ENCODE measurements around the gene COX6A2. TPM values are rescaled to one million over a fixed set of nuclear protein-coding genes. Genes with fewer than 3 reads are reported as not detected.

The COX6A2 gene
- total RNA-seq, 2 donors from 2014 or later = not detected

GRCh38 chr16:31427441-31428278 is 500 bp downstream of the COX6A2 start:
- no peak for TF ChIP-seq CTCF (IDR thresholded peaks at IDR 0.05)
- Histone ChIP-seq H3K9me3 (no peaks in the 10 kb centered on the region), H3K27me3 (replicated peaks; ENCODE audit: insufficient read depth) (no peaks in the 10 kb centered on the region), H3K27ac (peak overlapping the region in 1 of 2 donors; percentile 11), H3K36me3 (no peaks in the 10 kb centered on the region), H3K4me3 (peak overlapping the region; percentile 65), H3K4me1 (ENCODE audit: control insufficient read depth in 1 of 2, low read depth in 2 of 2) (peaks cover 0 to 10% of the 10 kb centered on the region in 2 donors)
- ATAC-seq (ENCODE audit: insufficient number of reproducible peaks, low FRiP score, low read depth) = no peak
- no peak for DNase-seq (ENCODE audit: low spot score)

GRCh38 chr16:31423801-31424200 is 4.4 kb downstream of the COX6A2 start:
- no peak for TF ChIP-seq CTCF (IDR thresholded peaks at IDR 0.05)

GRCh38 chr16:31423241-31423640 is 4.9 kb downstream of the COX6A2 start:
- H3K27me3 ChIP-seq (replicated peaks; ENCODE audit: insufficient read depth) = no peaks in the 10 kb centered on the region
- no peaks in the 10 kb centered on the region for H3K9me3 ChIP-seq
- ATAC-seq (ENCODE audit: insufficient number of reproducible peaks, low FRiP score, low read depth) (no peak), DNase-seq (ENCODE audit: low spot score) (no peak)
- peaks cover 0 to 9% of the 10 kb centered on the region in 2 donors for H3K4me1 ChIP-seq (ENCODE audit: control insufficient read depth in 1 of 2, low read depth in 2 of 2)
- H3K4me3 ChIP-seq = no peak overlapping the region
- TF ChIP-seq CTCF (IDR thresholded peaks at IDR 0.05) = no peak
- H3K36me3 ChIP-seq = no peaks in the 10 kb centered on the region
- H3K27ac ChIP-seq = no peak overlapping the region

More at GRCh38 chr16:31423801-31424200, 4.4 kb downstream of the COX6A2 start:
- H3K36me3 ChIP-seq = no peaks in the 10 kb centered on the region
- H3K9me3 ChIP-seq = no peaks in the 10 kb centered on the region
- peaks cover 0 to 10% of the 10 kb centered on the region in 2 donors for H3K4me1 ChIP-seq (ENCODE audit: control insufficient read depth in 1 of 2, low read depth in 2 of 2)
- H3K27me3 ChIP-seq (replicated peaks; ENCODE audit: insufficient read depth) = no peaks in the 10 kb centered on the region
- ATAC-seq (ENCODE audit: insufficient number of reproducible peaks, low FRiP score, low read depth) (no peak), DNase-seq (ENCODE audit: low spot score) (no peak)
- no peak overlapping the region for H3K4me3 ChIP-seq
- no peak overlapping the region for H3K27ac ChIP-seq

- ATAC-seq (ENCODE audit: insufficient number of reproducible peaks, low FRiP score, low read depth) (no peak), DNase-seq (ENCODE audit: low spot score) (no peak)
- no peaks in the 10 kb centered on the region for H3K4me1 ChIP-seq (ENCODE audit: control insufficient read depth in 1 of 2, low read depth in 2 of 2)
- no peak for TF ChIP-seq CTCF (IDR thresholded peaks at IDR 0.05)
- no peak overlapping the region for H3K27ac ChIP-seq
- H3K36me3 ChIP-seq = no peaks in the 10 kb centered on the region
- H3K9me3 ChIP-seq = no peaks in the 10 kb centered on the region
- H3K27me3 ChIP-seq (replicated peaks; ENCODE audit: insufficient read depth) = no peaks in the 10 kb centered on the region
- no peak overlapping the region for H3K4me3 ChIP-seq
Observed at GRCh38 chr16:31421587-31421986, 6.6 kb downstream of the COX6A2 start.

- Histone ChIP-seq H3K27me3 (replicated peaks; ENCODE audit: insufficient read depth) (no peaks in the 10 kb centered on the region), H3K36me3 (no peaks in the 10 kb centered on the region), H3K27ac (no peak overlapping the region), H3K9me3 (no peaks in the 10 kb centered on the region), H3K4me3 (no peak overlapping the region), H3K4me1 (ENCODE audit: control insufficient read depth in 1 of 2, low read depth in 2 of 2) (no peaks in the 10 kb centered on the region)
- no peak for TF ChIP-seq CTCF (IDR thresholded peaks at IDR 0.05)
- DNase-seq (ENCODE audit: low spot score) = no peak
- no peak for ATAC-seq (ENCODE audit: insufficient number of reproducible peaks, low FRiP score, low read depth)
Observed at GRCh38 chr16:31420037-31420436, 8.1 kb downstream of the COX6A2 start.
